NCI-H2196 treated with DMSO at 0.1 percent for 48 hours (cell line): ENCODE data around the gene NAV2.

Experiments
- DNase-seq: peaks from one replicate; lab custom pipeline; 2025; ENCODE audit not compliant: unreplicated experiment; lab: John Stamatoyannopoulos, UW

Gene NAV2

GRCh38 chr11:20097319-20098221 lies 384.9 kb downstream of the NAV2 start:
- DNase-seq: peak; percentile 49

GRCh38 chr11:20099527-20099926 lies 386.9 kb downstream of the NAV2 start:
- no peak for DNase-seq

- DNase-seq: no peak
Observed at GRCh38 chr11:20102397-20102796, 389.8 kb downstream of the NAV2 start.

GRCh38 chr11:20103281-20103680 lies 390.6 kb downstream of the NAV2 start:
- DNase-seq: no peak

- DNase-seq: no peak
Observed at GRCh38 chr11:20105427-20105826, 392.8 kb downstream of the NAV2 start.

GRCh38 chr11:20109731-20110445 lies 397.3 kb downstream of the NAV2 start:
- DNase-seq: no peak

- DNase-seq: peak; percentile 68
Observed at GRCh38 chr11:20110908-20111669, 398.5 kb downstream of the NAV2 start.

GRCh38 chr11:20111871-20112270 lies 399.2 kb downstream of the NAV2 start:
- DNase-seq: no peak

GRCh38 chr11:20112291-20113148 lies 399.9 kb downstream of the NAV2 start:
- no peak for DNase-seq

- no peak for DNase-seq
Observed at GRCh38 chr11:20113149-20113438, 400.5 kb downstream of the NAV2 start.

GRCh38 chr11:20114588-20114987 lies 402.0 kb downstream of the NAV2 start:
- no peak for DNase-seq

- no peak for DNase-seq
Observed at GRCh38 chr11:20116825-20117224, 404.2 kb downstream of the NAV2 start.

GRCh38 chr11:20117291-20117690 lies 404.7 kb downstream of the NAV2 start:
- no peak for DNase-seq

- no peak for DNase-seq
Observed at GRCh38 chr11:20118209-20118608, 405.6 kb downstream of the NAV2 start.

GRCh38 chr11:20119315-20119714 lies 406.7 kb downstream of the NAV2 start:
- no peak for DNase-seq

- DNase-seq: no peak
Observed at GRCh38 chr11:20120134-20120925, 407.7 kb downstream of the NAV2 start.

- DNase-seq: no peak
Observed at GRCh38 chr11:20122131-20122530, 409.5 kb downstream of the NAV2 start.

GRCh38 chr11:20125927-20126326 lies 413.3 kb downstream of the NAV2 start:
- DNase-seq: no peak

GRCh38 chr11:20126724-20127123 lies 414.1 kb downstream of the NAV2 start:
- no peak for DNase-seq
